Muscle of back (tissue), 11 donors: Measurements from ENCODE around the gene SAMD5. TPM values are rescaled to one million over a fixed set of nuclear protein-coding genes. Genes with fewer than 3 reads are reported as not detected.
A peak's percentile ranks its signal among the peaks of the same experiment; 100 is the strongest.

ENCODE experiments used
- DNase-seq, 3 donors: peaks; one replicate each; pipeline versions ENCODE4 v3.0.0 to v3.0.0-alpha.2; 2013
- polyA plus RNA-seq, 10 donors: library from polyadenylated mRNA; unstranded; fragments of 120-200 nt; gene quantifications; one replicate each; pipeline ENCODE4 v1.2.1, GENCODE V29; 2013; ENCODE audit not compliant: insufficient read length in 10 of 10

Gene SAMD5
- polyA plus RNA-seq, 10 donors, result 2.2 to 8.1 (median 3.0) TPM

GRCh38 chr6:147566244-147566898, 57.9 kb downstream of the SAMD5 start:
- no peak for DNase-seq

- peak in 1 of 3 donors; percentile 52 for DNase-seq
Measured at GRCh38 chr6:147567141-147567805, 58.8 kb downstream of the SAMD5 start.

- no peak for DNase-seq
Measured at GRCh38 chr6:147569788-147570187, 61.3 kb downstream of the SAMD5 start.

- no peak for DNase-seq
Measured at GRCh38 chr6:147570681-147571080, 62.2 kb downstream of the SAMD5 start.

- DNase-seq, result peak in 1 of 3 donors; percentile 65
Measured at GRCh38 chr6:147577488-147577887, 69.0 kb downstream of the SAMD5 start.

GRCh38 chr6:147578159-147578558, 69.7 kb downstream of the SAMD5 start:
- no peak for DNase-seq

- no peak for DNase-seq
Measured at GRCh38 chr6:147578883-147579282, 70.4 kb downstream of the SAMD5 start.

GRCh38 chr6:147579667-147580066, 71.2 kb downstream of the SAMD5 start:
- DNase-seq, result no peak

- no peak for DNase-seq
Measured at GRCh38 chr6:147582991-147583390, 74.5 kb downstream of the SAMD5 start.

- DNase-seq, result no peak
Measured at GRCh38 chr6:147585256-147585655, 76.8 kb downstream of the SAMD5 start.

- DNase-seq, result peak; percentile 57 to 85 (median 77)
Measured at GRCh38 chr6:147586044-147586443, 77.6 kb downstream of the SAMD5 start.

GRCh38 chr6:147587907-147588306, 79.4 kb downstream of the SAMD5 start:
- no peak for DNase-seq

GRCh38 chr6:147588469-147588868, 80.0 kb downstream of the SAMD5 start:
- no peak for DNase-seq

- DNase-seq, result no peak
Measured at GRCh38 chr6:147589739-147590250, 81.3 kb downstream of the SAMD5 start.

- peak in 2 of 3 donors; percentile 38 to 53 for DNase-seq
Measured at GRCh38 chr6:147595961-147596360, 87.5 kb downstream of the SAMD5 start.

- DNase-seq, result no peak
Measured at GRCh38 chr6:147603392-147604081, 95.0 kb downstream of the SAMD5 start.

GRCh38 chr6:147604373-147604772, 95.9 kb downstream of the SAMD5 start:
- no peak for DNase-seq

GRCh38 chr6:147611992-147612391, 103.5 kb downstream of the SAMD5 start:
- no peak for DNase-seq

- peak in 2 of 3 donors; percentile 23 to 26 for DNase-seq
Measured at GRCh38 chr6:147614501-147614900, 106.0 kb downstream of the SAMD5 start.

GRCh38 chr6:147615659-147616456, 107.4 kb downstream of the SAMD5 start:
- DNase-seq, result no peak

GRCh38 chr6:147617366-147617765, 108.9 kb downstream of the SAMD5 start:
- DNase-seq, result no peak

GRCh38 chr6:147618457-147618856, 110.0 kb downstream of the SAMD5 start:
- no peak for DNase-seq
